RWPE1 (cell line): Measurements from ENCODE around the gene KRTAP19-4.

Experiments used
- CTCF ChIA-PET: fragments of 350-600 bp; sonication (Branson Sonifier 250); formaldehyde crosslinking; extraction: SDS; loops from one replicate; lab custom pipeline; 2021; lab: Yijun Ruan, JAX
- POLR2A ChIA-PET: fragments of 400-600 bp; formaldehyde crosslinking; extraction: SDS; loops from one replicate; lab custom pipeline; 2020; ENCODE audit warnings: antibody characterized with exemption; ENCODE audit not compliant: low non-redundant PET; lab: Yijun Ruan, JAX
- DNase-seq: peaks from one replicate; pipeline ENCODE4 v3.0.0; 2012; ENCODE audit warnings: low spot score
- H3K27ac ChIP-seq: fragments of 450-650 bp; 2 replicates; pipeline ENCODE4 v1.5.1; 2017
- CTCF ChIP-seq: fragments of 450-650 bp; conservative IDR thresholded peaks from 2 replicates; pipeline ENCODE4 v1.5.1; 2017; ENCODE audit warnings: low read depth, mild to moderate bottlenecking

KRTAP19-4 gene

GRCh38 chr21:30478004-30478403 is 19.0 kb downstream of the KRTAP19-4 start:
- H3K27ac ChIP-seq: no peak overlapping the region
- DNase-seq: peak; percentile 4
- ChIA-PET CTCF (no interaction called here), POLR2A (no interaction called here)
- TF ChIP-seq CTCF: no peak

- DNase-seq: no peak
- H3K27ac ChIP-seq: no peak overlapping the region
- ChIA-PET POLR2A (no interaction called here), CTCF (no interaction called here)
- no peak for TF ChIP-seq CTCF
Observed at GRCh38 chr21:30468900-30469714, 27.9 kb downstream of the KRTAP19-4 start.

GRCh38 chr21:30463713-30464112 is 33.3 kb downstream of the KRTAP19-4 start:
- ChIA-PET POLR2A (no interaction called here), CTCF (interaction anchor here (0.6 to 0.7 kb wide), 2 partner anchors 15 to 419 kb away, joined by 3 to 5 read pairs; no protein-coding TSS in a partner anchor)
- TF ChIP-seq CTCF: peak; percentile 70
- no peak overlapping the region for H3K27ac ChIP-seq
- DNase-seq: peak; percentile 4

GRCh38 chr21:30448514-30448913 is 48.5 kb downstream of the KRTAP19-4 start:
- CTCF ChIA-PET: interaction anchor here (0.6 kb wide), 2 partner anchors 16 to 156 kb away, joined by 5 to 6 read pairs; no protein-coding TSS in a partner anchor
- H3K27ac ChIP-seq: no peak overlapping the region
- TF ChIP-seq CTCF: no peak
- POLR2A ChIA-PET: no interaction called here
- no peak for DNase-seq

- no peak for TF ChIP-seq CTCF
- ChIA-PET POLR2A (no interaction called here), CTCF (interaction anchor here (0.6 kb wide), 1 partner anchor 106 kb away, joined by 3 read pairs; no protein-coding TSS in a partner anchor)
- no peak overlapping the region for H3K27ac ChIP-seq
- no peak for DNase-seq
Observed at GRCh38 chr21:30447056-30447455, 49.9 kb downstream of the KRTAP19-4 start.
